H1 (cell line): ENCODE results near the gene ALOX5. TPM values are rescaled to one million over a fixed set of nuclear protein-coding genes. Genes with fewer than 3 reads are reported as not detected.

ENCODE experiments used
- CTCF ChIA-PET: fragments of 300-600 bp; sonication (Branson Sonifier 250); formaldehyde crosslinking; loops from one replicate; lab custom pipeline; 2021; ENCODE audit not compliant: partially characterized antibody; lab: Charles Lee
- POLR2A ChIA-PET: fragments of 300-600 bp; sonication (Branson Sonifier 250); formaldehyde crosslinking; loops from one replicate; lab custom pipeline; 2021; ENCODE audit warnings: inconsistent platforms; ENCODE audit not compliant: partially characterized antibody; lab: Charles Lee
- DNase-seq, 2 experiments: peaks; one replicate each; pipeline versions ENCODE4 v3.0.0 to v3.0.0-alpha.2; 2010 to 2022; ENCODE audit warnings: low spot score in 2 of 2, low read depth in 1 of 2, mixed read lengths in 1 of 2
- FAIRE-seq: peaks from 2 replicates; lab custom pipeline; 2011; peaks lifted over from hg19 to GRCh38; lab: Jason Lieb, UNC
- H2AFZ ChIP-seq: 2 replicates; pipeline ENCODE4 v1.8.1; 2012; ENCODE audit warnings: low read length, inconsistent platforms
- H2AK5ac ChIP-seq: 2 replicates; pipeline ENCODE4 v1.6.1; 2013; ENCODE audit warnings: low read depth, low read length
- H2BK120ac ChIP-seq: replicated peaks from 2 replicates; pipeline ENCODE3; 2013; ENCODE audit warnings: low read depth, low read length, inconsistent platforms
- H2BK12ac ChIP-seq: 2 replicates; pipeline ENCODE4 v1.6.1; 2013; ENCODE audit warnings: low read depth, low read length
- H2BK15ac ChIP-seq: 2 replicates; pipeline ENCODE4 v1.6.1; 2013; ENCODE audit warnings: low read length
- H2BK20ac ChIP-seq: 2 replicates; pipeline ENCODE4 v1.6.1; 2013; ENCODE audit warnings: low read length
- H2BK5ac ChIP-seq: 2 replicates; pipeline ENCODE4 v1.6.1; 2013; ENCODE audit warnings: low read depth, low read length
- H3K14ac ChIP-seq: 2 replicates; pipeline ENCODE4 v1.6.1; 2013; ENCODE audit warnings: inconsistent platforms; ENCODE audit not compliant: insufficient read length
- H3K18ac ChIP-seq: 2 replicates; pipeline ENCODE4 v1.6.1; 2013; ENCODE audit warnings: low read length; ENCODE audit errors: extremely low read depth
- H3K23ac ChIP-seq: 2 replicates; pipeline ENCODE4 v1.6.1; 2013; ENCODE audit warnings: inconsistent platforms; ENCODE audit not compliant: insufficient read length
- H3K23me2 ChIP-seq: 2 replicates; pipeline ENCODE4 v1.6.1; 2013; ENCODE audit warnings: low read depth, low read length
- H3K27ac ChIP-seq: 2 replicates; pipeline ENCODE4 v1.6.1; 2011; ENCODE audit warnings: low read depth, low read length, inconsistent platforms
- H3K27me3 ChIP-seq, 4 experiments: replicated peaks in 1 of 4; 1 replicate in 1 of 4; 2 replicates in 3 of 4; pipeline versions ENCODE4 v1.6.1 to v1.8.1; 2011 to 2013; ENCODE audit warnings: low read length in 3 of 4, mild to moderate bottlenecking in 3 of 4, inconsistent platforms in 2 of 4, mixed read lengths in 2 of 4, moderate library complexity in 1 of 4; ENCODE audit not compliant: control insufficient read depth in 3 of 4, insufficient read depth in 3 of 4; ENCODE audit errors: extremely low read depth in 1 of 4
- H3K36me3 ChIP-seq, 4 experiments: 2 replicates each; pipeline versions ENCODE4 v1.6.1 to v1.8.1; 2011 to 2013; ENCODE audit warnings: mild to moderate bottlenecking in 4 of 4, low read length in 3 of 4, moderate library complexity in 2 of 4, control low read depth in 1 of 4, inconsistent platforms in 1 of 4; ENCODE audit not compliant: insufficient read depth in 4 of 4, control insufficient read depth in 2 of 4
- H3K4ac ChIP-seq: replicated peaks from 2 replicates; pipeline ENCODE3; 2013; ENCODE audit warnings: low read length, low read depth, mixed read lengths, inconsistent platforms; ENCODE audit not compliant: insufficient read length
- H3K4me1 ChIP-seq, 4 experiments: replicated peaks in 1 of 4; 1 replicate in 1 of 4; 2 replicates in 3 of 4; pipeline versions ENCODE4 v1.6.1 to v1.8.1; 2011 to 2013; ENCODE audit warnings: low read length in 3 of 4, inconsistent platforms in 2 of 4, mixed read lengths in 1 of 4; ENCODE audit not compliant: insufficient read depth in 4 of 4, control insufficient read depth in 3 of 4
- H3K4me2 ChIP-seq, 2 experiments: 2 replicates each; pipeline versions ENCODE4 v1.6.1 to v1.8.1; 2011 to 2013; ENCODE audit warnings: low read depth in 2 of 2, low read length in 2 of 2, control low read depth in 1 of 2, inconsistent platforms in 1 of 2, mild to moderate bottlenecking in 1 of 2; ENCODE audit not compliant: insufficient read depth in 1 of 2
- H3K4me3 ChIP-seq, 4 experiments: fragments of 200-600, 300-600 bp in 1 of 4; sonication (generic), shearing (Covaris generic), sonication (Bioruptor Twin) in 1 of 4; 2 replicates each; pipeline versions ENCODE4 v1.5.1 to v1.8.1; 2011 to 2016; ENCODE audit warnings: low read length in 4 of 4, low read depth in 3 of 4, control low read depth in 2 of 4, inconsistent platforms in 2 of 4, mild to moderate bottlenecking in 2 of 4, mixed read lengths in 1 of 4, moderate library complexity in 1 of 4; ENCODE audit not compliant: insufficient read depth in 2 of 4; ENCODE audit errors: extremely low read depth in 1 of 4
- H3K56ac ChIP-seq: replicated peaks from 2 replicates; pipeline ENCODE3; 2013; ENCODE audit warnings: low read depth, mild to moderate bottlenecking, mixed read lengths, low read length, inconsistent platforms; ENCODE audit not compliant: insufficient read length
- H3K79me1 ChIP-seq: 2 replicates; pipeline ENCODE4 v1.6.1; 2013; ENCODE audit warnings: low read depth, low read length, control low read depth
- H3K79me2 ChIP-seq, 2 experiments: 2 replicates each; pipeline versions ENCODE4 v1.6.1 to v1.8.1; 2012 to 2013; ENCODE audit warnings: low read length in 2 of 2, mild to moderate bottlenecking in 2 of 2, inconsistent platforms in 1 of 2; ENCODE audit not compliant: insufficient read depth in 2 of 2, control insufficient read depth in 1 of 2
- H3K9ac ChIP-seq, 4 experiments: replicated peaks in 1 of 4; 1 replicate in 1 of 4; 2 replicates in 3 of 4; pipeline versions ENCODE4 v1.6.1 to v1.8.1; 2011 to 2013; ENCODE audit warnings: low read depth in 3 of 4, low read length in 3 of 4, control low read depth in 2 of 4, mild to moderate bottlenecking in 2 of 4, moderate library complexity in 2 of 4, inconsistent platforms in 1 of 4; ENCODE audit errors: extremely low read depth in 1 of 4
- H3K9me3 ChIP-seq, 2 experiments: 2 replicates each; pipeline versions ENCODE4 v1.6.1 to v1.8.1; 2012 to 2013; ENCODE audit warnings: mild to moderate bottlenecking in 2 of 2, moderate library complexity in 2 of 2, control low read depth in 1 of 2, inconsistent platforms in 1 of 2, low read depth in 1 of 2, low read length in 1 of 2, mixed read lengths in 1 of 2; ENCODE audit not compliant: insufficient read depth in 2 of 2
- H4K20me1 ChIP-seq, 2 experiments: replicated peaks in 1 of 2; 2 replicates each; pipeline versions ENCODE3 to v1.8.1; 2011 to 2013; ENCODE audit warnings: inconsistent platforms in 2 of 2, low read length in 2 of 2, mild to moderate bottlenecking in 1 of 2; ENCODE audit not compliant: insufficient read depth in 2 of 2, control insufficient read depth in 1 of 2
- H4K5ac ChIP-seq: 2 replicates; pipeline ENCODE4 v1.6.1; 2013; ENCODE audit warnings: low read length, low read depth, mixed read lengths, inconsistent platforms; ENCODE audit not compliant: insufficient read length
- H4K8ac ChIP-seq: 2 replicates; pipeline ENCODE4 v1.8.0; 2013; ENCODE audit warnings: mild to moderate bottlenecking, moderate library complexity, low read length, inconsistent platforms; ENCODE audit not compliant: insufficient read depth; ENCODE audit errors: extremely low read depth
- H4K91ac ChIP-seq: replicated peaks from 2 replicates; pipeline ENCODE3; 2013; ENCODE audit warnings: low read length, mixed read lengths, inconsistent platforms; ENCODE audit not compliant: insufficient read length
- CHD1 ChIP-seq: IDR thresholded peaks from 2 replicates; pipeline ENCODE4 v1.6.1; 2012; ENCODE audit warnings: low read depth, low read length, improper control_type of control experiment
- CREB1 ChIP-seq: IDR thresholded peaks from 2 replicates; pipeline ENCODE4 v1.6.1; 2012; ENCODE audit warnings: inconsistent platforms
- EZH2 ChIP-seq: fragments of 200-600 bp; sonication (generic); IDR thresholded peaks from 2 replicates; pipeline ENCODE4 v1.7.1; 2012; ENCODE audit warnings: low read depth, mild to moderate bottlenecking, moderate library complexity, low read length, inconsistent platforms; ENCODE audit not compliant: severe bottlenecking
- NANOG ChIP-seq: IDR thresholded peaks from 2 replicates; pipeline ENCODE4 v1.6.1; 2011; ENCODE audit warnings: low read length, low read depth, mild to moderate bottlenecking, inconsistent platforms; ENCODE audit not compliant: insufficient read depth, poor library complexity, severe bottlenecking
- NRF1 ChIP-seq: IDR thresholded peaks from 2 replicates; pipeline ENCODE4 v1.6.1; 2011; ENCODE audit warnings: mild to moderate bottlenecking, low read depth, low read length, improper control_type of control experiment
- RXRA ChIP-seq: IDR thresholded peaks from 2 replicates; pipeline ENCODE4 v1.6.1; 2011; ENCODE audit warnings: low read depth, mild to moderate bottlenecking, low read length, moderate library complexity; ENCODE audit not compliant: insufficient read depth
- SAP30 ChIP-seq: fragments of 300-600 bp; sonication (generic); IDR thresholded peaks from 2 replicates; pipeline ENCODE4 v1.7.1; 2012; ENCODE audit warnings: low read length, moderate library complexity, mild to moderate bottlenecking, inconsistent platforms; ENCODE audit not compliant: insufficient read depth, insufficient replicate concordance
- SIRT6 ChIP-seq: IDR thresholded peaks from one replicate; pipeline ENCODE4 v1.7.1; 2012; ENCODE audit warnings: low read length, inconsistent platforms
- SP2 ChIP-seq: IDR thresholded peaks from 2 replicates; pipeline ENCODE4 v1.6.1; 2012; ENCODE audit warnings: mild to moderate bottlenecking, low read length, inconsistent platforms
- WGBS, 2 experiments: shearing (Covaris generic) in 1 of 2; methylation state at CpG; one replicate each; pipeline versions ENCODE4 v1.1.6 to v1.1.7; 2013 to 2015; ENCODE audit warnings: low lambda C conversion rate in 2 of 2, mixed read lengths in 2 of 2, inconsistent platforms in 1 of 2, low coverage in 1 of 2, missing lambda C conversion rate in 1 of 2; ENCODE audit not compliant: insufficient replicate concordance in 2 of 2, insufficient coverage in 1 of 2, insufficient read length in 1 of 2; ENCODE audit errors: extremely low coverage in 1 of 2, missing lambda C conversion rate in 1 of 2; 5-methylcytosine and 5-hydroxymethylcytosine counted together
- polyA plus RNA-seq, 7 experiments: library from polyadenylated mRNA; depleted of rRNA in 3 of 7; stranded (reverse) in 5 of 7; unstranded in 2 of 7; fragments of >200 nt in 5 of 7; fragments of 200-250 nt in 2 of 7; gene quantifications; 1 replicate in 5 of 7; 2 replicates in 1 of 7; 4 replicates in 1 of 7; pipeline versions ENCODE4 v1.2.1 to v1.2.3, GENCODE V29; 2011 to 2013; ENCODE audit warnings: missing spikeins in 2 of 7, mixed read lengths in 2 of 7
- total RNA-seq: library from RNA; stranded (reverse); fragmentation: NEBNext Ultra II Directional; extraction: Animal tissue kit (Norgen Biotek cat#: 25700); gene quantifications from 2 replicates; pipeline ENCODE4 v1.2.1, GENCODE V29; 2021
- TF ChIP-seq, protein P1 (sequence below): IDR thresholded peaks from 2 replicates; pipeline ENCODE4 v1.6.1; 2011; ENCODE audit warnings: low read length, improper control_type of control experiment
- TF ChIP-seq, protein P2 (sequence below): IDR thresholded peaks from 2 replicates; pipeline ENCODE4 v1.6.1; 2012; ENCODE audit warnings: low read length, inconsistent platforms

ALOX5 gene
- total and polyA plus RNA-seq, 2 of the 8 experiments (the other 6 are each of a cell fraction or from before 2014, with no cell fraction given) = 1.6 to 3.8 TPM

DNA sequence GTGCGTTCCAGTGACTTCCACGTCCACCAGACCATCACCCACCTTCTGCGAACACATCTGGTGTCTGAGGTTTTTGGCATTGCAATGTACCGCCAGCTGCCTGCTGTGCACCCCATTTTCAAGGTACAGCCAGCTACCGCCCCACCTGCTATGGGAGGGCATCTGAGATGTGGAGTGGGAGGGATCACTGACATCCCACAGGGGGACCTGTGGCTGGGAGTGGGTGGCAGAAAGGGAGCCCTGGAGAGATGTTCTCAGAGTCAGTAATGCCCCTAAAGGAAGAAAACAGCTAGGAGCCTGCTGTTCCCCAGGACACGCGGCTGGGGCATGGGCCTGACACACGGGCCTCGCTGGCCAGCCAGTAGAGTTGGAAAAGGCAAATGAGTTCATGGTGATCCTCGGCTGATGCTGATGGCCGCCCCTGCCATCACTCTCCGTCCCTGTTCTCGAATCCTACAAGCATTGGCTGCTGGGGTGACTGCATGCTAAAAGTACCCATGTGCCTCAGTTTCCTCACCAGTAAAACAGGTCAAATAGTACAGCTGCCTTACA is 66.6 kb downstream of the ALOX5 start:
- FAIRE-seq = no peak
- Histone ChIP-seq H2AFZ (no peak overlapping the region), H3K4me3 (no peak overlapping the region), H4K20me1 (no peaks in the 10 kb centered on the region), H3K23ac (no peak overlapping the region), H3K79me2 (no peaks in the 10 kb centered on the region), H3K4me1 (no peaks in the 10 kb centered on the region), H3K23me2 (no peaks in the 10 kb centered on the region), H3K9ac (no peak overlapping the region), H4K8ac (no peak overlapping the region), H2BK20ac (no peak overlapping the region), H3K27ac (no peak overlapping the region), H2BK12ac (0 out of 2 replicates have a peak overlapping the region, but pooled peaks have one; percentile 11), H3K4ac (no peak overlapping the region), H2AK5ac (no peak overlapping the region), H3K4me2 (no peak overlapping the region), H3K14ac (no peak overlapping the region), H2BK15ac (no peak overlapping the region), H4K5ac (no peak overlapping the region), H4K91ac (peak overlapping the region; percentile 73), H3K79me1 (no peaks in the 10 kb centered on the region), H3K56ac (no peak overlapping the region), H2BK5ac (no peak overlapping the region), H3K36me3 (no peaks in the 10 kb centered on the region), H3K27me3 (no peaks in the 10 kb centered on the region), H3K9me3 (no peaks in the 10 kb centered on the region), H2BK120ac (no peak overlapping the region), H3K18ac (no peak overlapping the region)
- CTCF ChIA-PET = interaction anchor here (0.6 to 2.3 kb wide), 5 partner anchors 24 to 789 kb away, joined by 3 to 13 read pairs (median 4); no protein-coding TSS in a partner anchor
- DNase-seq = no peak
- WGBS, 2 experiments = 90% methylated on average over 13 of the region's 13 CpGs; no CpG with 5 or more reads in 1 of the 2 experiments
- POLR2A ChIA-PET = interaction anchor here (0.7 kb wide), 1 partner anchor 16 kb away, joined by 3 read pairs; no protein-coding TSS in a partner anchor
- TF ChIP-seq CHD1 (no peak), SAP30 (no peak), RXRA (no peak), SP2 (no peak), NANOG (no peak), EZH2 (no peak), CREB1 (no peak), SIRT6 (no peak), NRF1 (no peak)
- TF ChIP-seq, protein P1, sequence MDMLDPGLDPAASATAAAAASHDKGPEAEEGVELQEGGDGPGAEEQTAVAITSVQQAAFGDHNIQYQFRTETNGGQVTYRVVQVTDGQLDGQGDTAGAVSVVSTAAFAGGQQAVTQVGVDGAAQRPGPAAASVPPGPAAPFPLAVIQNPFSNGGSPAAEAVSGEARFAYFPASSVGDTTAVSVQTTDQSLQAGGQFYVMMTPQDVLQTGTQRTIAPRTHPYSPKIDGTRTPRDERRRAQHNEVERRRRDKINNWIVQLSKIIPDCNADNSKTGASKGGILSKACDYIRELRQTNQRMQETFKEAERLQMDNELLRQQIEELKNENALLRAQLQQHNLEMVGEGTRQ = no peak
- TF ChIP-seq, protein P2, sequence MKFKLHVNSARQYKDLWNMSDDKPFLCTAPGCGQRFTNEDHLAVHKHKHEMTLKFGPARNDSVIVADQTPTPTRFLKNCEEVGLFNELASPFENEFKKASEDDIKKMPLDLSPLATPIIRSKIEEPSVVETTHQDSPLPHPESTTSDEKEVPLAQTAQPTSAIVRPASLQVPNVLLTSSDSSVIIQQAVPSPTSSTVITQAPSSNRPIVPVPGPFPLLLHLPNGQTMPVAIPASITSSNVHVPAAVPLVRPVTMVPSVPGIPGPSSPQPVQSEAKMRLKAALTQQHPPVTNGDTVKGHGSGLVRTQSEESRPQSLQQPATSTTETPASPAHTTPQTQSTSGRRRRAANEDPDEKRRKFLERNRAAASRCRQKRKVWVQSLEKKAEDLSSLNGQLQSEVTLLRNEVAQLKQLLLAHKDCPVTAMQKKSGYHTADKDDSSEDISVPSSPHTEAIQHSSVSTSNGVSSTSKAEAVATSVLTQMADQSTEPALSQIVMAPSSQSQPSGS = no peak
